ENCODE results near the gene CCDC12.
A peak's percentile ranks its signal among the peaks of the same experiment; 100 is the strongest.
"Not testable (repeated sequence)": the region's sequence is repeated elsewhere in the genome, so short reads cannot be mapped to it uniquely, and the experiment has no call there.

The CCDC12 gene

GRCh38 chr3:46921871-46922271, 54.7 kb downstream of the CCDC12 start:
- no peak for DNase-seq

- no peak for DNase-seq
Measured at GRCh38 chr3:46921041-46921440, 55.5 kb downstream of the CCDC12 start.

DNA sequence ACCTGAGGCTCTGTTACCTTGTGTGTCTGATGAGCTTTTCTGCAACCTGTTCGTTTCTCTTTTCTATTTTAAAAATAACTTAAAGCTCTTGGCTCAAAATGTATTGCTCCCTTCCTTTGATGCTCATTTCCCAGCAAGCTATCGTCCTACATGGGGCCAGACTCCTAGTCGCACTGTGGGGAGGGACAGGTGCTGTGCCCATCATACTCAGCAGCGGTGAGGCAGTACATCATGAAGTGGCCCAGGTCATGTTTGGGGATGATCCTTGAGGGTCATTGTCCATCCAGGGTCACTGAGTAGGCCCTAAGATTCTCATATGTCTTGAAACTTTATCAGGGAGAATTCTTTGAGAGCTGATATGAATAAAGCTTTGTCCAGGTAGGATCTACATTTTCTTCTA, 57.9 kb downstream of the CCDC12 start:
- no peak for DNase-seq

DNA sequence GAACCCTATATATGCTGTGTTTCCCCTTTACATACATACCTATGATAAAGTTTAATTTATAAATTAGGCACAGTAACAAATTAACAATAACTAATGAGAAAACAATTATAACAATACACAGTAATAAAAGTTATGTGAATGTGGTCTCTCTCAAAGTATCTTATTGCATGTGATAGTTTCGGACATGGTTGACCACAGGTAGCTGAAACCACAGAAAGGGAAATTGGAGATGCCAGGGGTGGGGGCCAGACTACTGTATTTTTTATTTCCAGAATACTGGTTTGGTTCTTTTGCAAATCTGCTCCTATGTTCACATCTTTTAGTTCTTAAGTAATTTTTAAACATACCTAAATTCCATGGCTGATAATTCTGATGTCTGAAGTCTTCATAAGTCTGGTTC, 58.3 kb downstream of the CCDC12 start:
- no peak for DNase-seq

- DNase-seq, result no peak
Measured at GRCh38 chr3:46917257-46917656, 59.3 kb downstream of the CCDC12 start.

DNA sequence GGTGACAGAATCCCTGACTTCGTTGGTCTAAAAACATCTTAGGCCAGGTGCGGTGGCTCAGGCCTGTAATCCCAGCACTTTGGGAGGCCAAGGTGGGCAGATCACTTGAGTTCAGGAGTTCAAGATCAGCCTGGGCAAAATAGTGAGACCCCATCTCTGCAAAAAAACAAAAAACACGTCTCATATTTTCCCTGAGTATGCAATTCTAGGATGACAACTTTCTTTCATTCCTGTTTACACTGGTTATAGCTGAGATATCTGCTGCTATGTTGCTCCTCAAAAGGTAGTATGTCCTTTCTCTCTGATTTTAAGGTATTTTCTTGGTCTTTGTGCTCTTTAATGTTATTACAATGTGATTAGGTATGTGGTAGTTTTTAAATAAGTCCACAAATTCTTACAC, 59.7 kb downstream of the CCDC12 start:
- no peak for DNase-seq

DNA sequence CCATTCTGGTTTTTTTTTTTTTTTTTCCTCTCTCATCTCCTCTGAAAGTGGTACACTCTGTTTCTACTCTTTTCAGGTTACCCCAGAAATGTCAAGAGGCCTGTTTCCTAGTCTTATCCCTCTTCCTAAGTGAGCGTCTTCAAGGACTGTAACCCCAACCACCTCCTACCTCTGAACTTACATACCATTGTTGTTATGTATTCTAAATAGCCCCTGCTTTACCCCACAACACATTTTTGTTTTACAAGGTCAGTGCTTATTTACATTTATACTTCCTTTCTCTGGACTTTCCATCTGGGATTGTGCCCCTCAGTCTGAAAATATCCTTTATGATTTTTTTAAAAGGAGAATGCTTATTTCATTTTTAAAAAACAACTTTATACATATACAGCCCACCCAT, 60.3 kb downstream of the CCDC12 start:
- DNase-seq, result no peak

DNA sequence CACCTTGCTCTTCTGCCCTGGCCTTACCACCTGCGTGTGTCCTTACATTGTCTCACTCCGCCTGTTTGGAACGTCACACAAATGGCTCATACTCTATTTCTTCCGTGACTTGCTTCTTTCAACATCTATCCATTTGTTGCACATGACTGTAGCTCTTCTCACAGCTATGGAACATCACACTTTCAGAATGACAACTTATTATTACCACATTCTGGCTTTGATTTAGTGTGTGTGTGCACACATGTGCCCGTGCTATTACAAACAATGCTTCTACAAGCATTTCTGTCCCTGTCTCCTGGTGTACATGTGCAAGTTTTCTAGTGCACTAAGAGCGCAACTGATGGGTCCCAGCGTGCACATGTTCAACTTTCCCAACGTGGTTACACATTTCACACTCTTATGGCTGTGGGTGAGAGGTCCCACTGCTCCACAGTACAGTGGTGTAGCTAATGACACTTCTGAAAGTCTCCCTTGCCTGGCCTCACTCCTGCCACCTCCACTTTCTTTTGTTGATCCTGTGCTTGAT, 61.2 kb downstream of the CCDC12 start:
- no peak for DNase-seq

- DNase-seq, result no peak
Measured at GRCh38 chr3:46914849-46915248, 61.7 kb downstream of the CCDC12 start.

DNA sequence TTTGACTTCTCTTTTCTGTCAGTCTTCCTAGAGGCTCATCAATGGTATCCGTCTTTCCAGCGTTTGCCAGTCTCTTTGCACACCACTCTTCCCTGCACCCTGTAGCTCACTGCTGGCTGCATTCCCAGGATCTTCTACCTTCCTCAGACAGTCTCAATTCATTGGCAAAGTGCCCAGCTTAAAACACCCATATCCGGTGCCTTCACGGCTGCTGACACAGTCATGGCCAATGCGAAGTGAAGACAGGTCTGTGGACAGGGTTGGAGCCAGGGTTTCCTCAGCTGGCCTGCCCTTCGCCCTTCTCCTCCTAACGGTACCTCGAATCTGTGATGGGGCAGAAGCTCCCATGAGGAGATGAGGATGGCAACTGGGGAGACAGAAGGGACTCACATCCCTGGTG, 62.9 kb downstream of the CCDC12 start:
- DNase-seq, result no peak

- DNase-seq, result no peak
Measured at GRCh38 chr3:46912986-46913385, 63.6 kb downstream of the CCDC12 start.

- not testable (repeated sequence) for DNase-seq
Measured at GRCh38 chr3:46910914-46911313, 65.6 kb downstream of the CCDC12 start.

GRCh38 chr3:46910166-46910760, 66.3 kb downstream of the CCDC12 start:
- DNase-seq, result no peak

DNA sequence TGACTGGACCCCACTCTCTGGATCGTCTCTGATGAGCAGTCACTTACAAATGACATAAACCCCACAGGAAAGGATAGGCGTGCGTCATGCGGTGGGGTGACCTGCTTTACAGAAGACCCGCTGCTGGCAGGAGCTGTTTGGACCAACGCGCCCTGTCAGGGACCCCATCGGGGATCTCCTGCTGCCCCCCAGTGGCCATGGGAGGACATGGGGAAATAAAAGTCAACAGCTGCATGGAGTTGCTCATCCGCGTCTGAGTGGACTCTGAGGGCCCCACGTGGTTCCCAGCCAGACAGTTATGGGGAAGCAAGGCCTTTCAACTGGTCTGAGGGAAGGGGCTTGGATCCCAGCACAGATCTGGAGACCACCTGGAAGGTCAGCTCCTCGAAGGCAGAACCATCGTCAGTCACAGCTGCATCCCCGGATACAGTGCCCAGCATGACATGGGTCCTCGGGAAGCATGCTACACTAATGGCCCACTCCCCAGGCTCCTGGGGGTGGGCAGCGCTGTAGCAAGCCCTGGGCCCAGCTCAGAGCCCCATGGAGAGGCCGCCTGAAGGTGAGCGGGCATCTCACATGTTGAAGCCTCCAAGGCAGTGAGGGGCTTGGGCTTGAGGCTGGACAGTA, 66.9 kb downstream of the CCDC12 start:
- peak; percentile 80 for DNase-seq

- no peak for DNase-seq
Measured at GRCh38 chr3:46908986-46909534, 67.5 kb downstream of the CCDC12 start.

- no peak for DNase-seq
Measured at GRCh38 chr3:46908294-46908985, 68.1 kb downstream of the CCDC12 start.

DNA sequence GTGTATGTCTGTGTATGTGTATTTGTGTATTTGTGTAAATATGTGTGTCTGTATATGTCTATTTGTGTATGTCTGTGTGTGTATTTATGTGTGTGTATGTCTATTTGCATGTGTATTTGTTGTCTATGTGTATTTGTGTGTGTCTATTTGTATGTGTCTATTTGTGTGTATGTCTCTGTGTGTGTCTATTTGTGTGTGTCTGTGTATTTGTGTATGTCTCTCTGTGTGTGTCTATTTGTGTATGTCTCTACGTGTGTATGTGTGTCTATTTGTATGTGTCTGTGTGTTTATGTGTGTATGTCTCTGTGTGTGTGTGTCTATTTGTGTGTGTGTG, 68.6 kb downstream of the CCDC12 start:
- DNase-seq, result no peak

DNA sequence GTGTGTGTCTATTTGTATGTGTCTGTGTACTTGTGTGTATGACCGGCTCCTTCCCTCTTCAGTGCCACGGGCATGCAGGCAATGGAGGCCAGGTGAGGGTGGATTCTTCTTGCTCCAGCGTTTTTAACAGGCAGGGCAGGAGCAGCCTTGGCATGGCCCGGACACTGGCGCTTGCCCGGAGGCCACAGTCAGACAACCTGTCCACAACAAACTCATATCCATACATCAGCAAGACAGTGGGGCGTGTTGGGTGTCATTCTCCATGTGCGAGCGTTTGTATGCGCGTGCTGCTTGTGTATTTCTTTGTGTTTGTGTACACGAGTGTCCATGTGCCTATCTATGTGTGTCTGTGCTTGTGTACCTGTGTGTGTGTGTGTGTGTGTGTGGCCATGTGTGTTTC, 69.3 kb downstream of the CCDC12 start:
- no peak for DNase-seq

- no peak for DNase-seq
Measured at GRCh38 chr3:46906471-46907058, 70.0 kb downstream of the CCDC12 start.

- DNase-seq, result no peak
Measured at GRCh38 chr3:46905661-46906451, 70.7 kb downstream of the CCDC12 start.

DNA sequence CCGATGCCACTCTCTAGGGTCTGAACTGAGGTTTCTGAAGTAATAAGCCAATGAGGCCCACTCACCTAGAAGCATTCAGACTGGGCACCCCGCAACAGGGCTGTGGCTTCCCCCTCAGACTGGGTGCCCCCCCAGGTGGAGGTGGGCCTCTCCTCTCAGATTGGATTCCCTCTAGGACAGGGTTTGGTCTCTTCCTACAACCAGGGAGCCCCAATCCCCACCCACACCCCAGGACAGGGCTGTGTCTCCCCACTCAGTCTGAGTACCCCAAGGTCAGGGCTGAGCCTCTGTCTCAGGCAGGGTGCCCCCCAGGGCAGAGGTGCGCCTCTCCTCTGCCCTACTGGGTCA, 71.4 kb downstream of the CCDC12 start:
- DNase-seq, result no peak

DNA sequence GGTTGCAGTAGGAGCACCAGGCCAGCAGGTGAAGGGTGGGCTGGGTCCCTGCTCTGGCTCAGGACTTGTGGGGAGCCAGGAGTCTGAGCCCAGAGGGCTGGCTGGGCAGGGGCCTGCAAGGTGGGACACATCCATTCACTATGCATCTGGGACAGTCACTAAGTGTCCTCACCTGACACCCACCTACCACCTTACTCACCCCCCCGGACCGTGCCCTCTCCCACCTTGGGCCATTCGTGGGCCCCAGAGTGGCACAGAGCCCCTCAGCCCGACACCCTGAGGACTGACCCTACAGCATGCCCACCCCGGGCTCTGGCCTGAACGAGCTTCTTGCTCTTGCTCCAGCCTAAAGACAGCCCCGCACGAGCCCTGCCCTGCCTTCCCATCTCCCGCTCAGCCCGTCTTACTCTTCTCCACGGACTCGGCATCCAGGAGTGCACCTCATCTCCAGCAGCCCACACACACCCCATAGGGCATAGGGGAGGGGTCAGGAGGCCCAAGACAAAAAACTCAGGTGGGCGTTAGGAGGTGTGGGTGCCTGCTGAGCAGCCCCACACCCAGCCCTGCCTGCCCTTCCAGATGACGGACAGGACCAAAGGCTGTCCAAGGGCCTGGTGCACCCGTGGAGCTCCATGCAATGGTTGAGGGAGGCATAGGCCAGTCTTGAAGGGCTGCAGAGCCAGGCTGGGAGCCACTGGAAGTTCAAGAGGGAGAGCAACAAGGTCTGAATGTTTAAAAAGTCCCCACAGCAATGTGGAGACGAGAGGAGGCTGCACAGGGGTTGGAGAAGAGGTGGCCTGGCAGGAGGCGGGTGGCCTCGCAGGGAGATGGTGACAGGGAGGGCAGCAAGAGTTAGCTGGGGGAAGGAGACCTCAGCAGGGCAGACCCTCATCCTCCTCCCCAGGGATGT, 72.0 kb downstream of the CCDC12 start:
- DNase-seq, result no peak

Data from activated naive CD4-positive, alpha-beta T cell treated with anti-CD3 and anti-CD28 coated beads, Interleukin-2, amount 50 U/mL, for 16 hours (primary cell).